ENCODE data around the gene CTBP1.

The CTBP1 gene

DNA sequence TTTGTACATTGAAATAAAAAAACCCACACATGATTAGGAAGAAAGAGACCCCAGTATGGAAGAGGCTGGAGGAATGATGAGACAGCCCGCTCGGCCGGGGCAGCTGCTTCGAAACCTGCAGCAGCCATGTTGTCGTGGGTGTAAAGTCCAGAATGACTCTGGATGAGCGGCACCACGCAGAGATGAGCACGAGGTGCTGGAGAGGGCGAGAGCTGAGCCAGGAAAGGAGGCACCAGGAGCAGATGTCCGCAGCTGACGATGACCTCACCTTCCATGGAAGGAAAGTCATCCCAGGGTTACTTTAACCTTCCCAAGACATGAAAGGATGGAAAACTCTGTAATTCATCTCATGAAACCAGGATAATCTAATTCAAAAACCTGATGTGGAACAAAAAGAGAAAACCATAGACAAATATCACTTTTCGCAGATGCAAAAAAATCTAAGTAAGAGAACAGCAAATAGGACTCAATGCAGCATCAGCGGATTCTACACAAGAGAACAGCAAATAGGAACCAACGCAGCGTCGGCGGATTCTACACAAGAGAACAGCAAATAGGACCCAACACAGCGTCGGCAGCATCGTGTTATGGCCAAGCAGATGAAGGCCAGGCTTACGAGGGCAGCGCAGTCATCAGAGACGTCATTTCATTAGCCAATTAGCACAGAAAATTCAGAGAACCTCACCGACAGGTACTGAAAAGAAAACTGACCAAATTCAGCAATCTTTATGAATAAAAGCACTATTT is 50.7 kb downstream of the CTBP1 start:
- Histone ChIP-seq H3K4ac (ENCODE audit: low read depth, low read length) (no peak overlapping the region), H3K14ac (ENCODE audit: low read length) (no peak overlapping the region), H4K12ac (ENCODE audit: low read depth, low read length) (no peak overlapping the region), H3K79me1 (ENCODE audit: low read length) (no peaks in the 10 kb centered on the region), H3K4me2 (ENCODE audit: low read length) (no peak overlapping the region), H3K4me3 (ENCODE audit: low read depth, low read length) (no peak overlapping the region), H3K9ac (ENCODE audit: low read length) (no peak overlapping the region), H3K27ac (ENCODE audit: low read depth, low read length) (no peak overlapping the region), H2AK5ac (ENCODE audit: low read length) (no peak overlapping the region), H2AFZ (ENCODE audit: insufficient read depth, low read length, poor library complexity) (no peak overlapping the region), H3K9me3 (ENCODE audit: insufficient read depth, low read depth, low read length) (peaks cover 1% of the 10 kb centered on the region), H2BK5ac (ENCODE audit: low read depth, low read length, poor library complexity) (no peak overlapping the region), H3K79me2 (ENCODE audit: control insufficient read depth, insufficient read depth, low read length, poor library complexity) (no peaks in the 10 kb centered on the region), H3K27me3 (ENCODE audit: insufficient read depth, low read length) (no peaks in the 10 kb centered on the region), H4K91ac (ENCODE audit: low read depth, low read length) (no peak overlapping the region), H2BK12ac (ENCODE audit: low read length) (no peak overlapping the region), H2BK120ac (ENCODE audit: insufficient read depth, low read length, poor library complexity) (no peak overlapping the region), H3K36me3 (ENCODE audit: control insufficient read depth in 1 of 2, insufficient read depth in 2 of 2, low read length in 2 of 2) (no peaks in the 10 kb centered on the region), H3K4me1 (ENCODE audit: control insufficient read depth in 1 of 2, insufficient read depth in 2 of 2, low read length in 2 of 2) (peaks cover 0 to 10% of the 10 kb centered on the region in 2 experiments), H3K23ac (ENCODE audit: low read length) (no peak overlapping the region), H4K8ac (ENCODE audit: low read depth, low read length) (no peak overlapping the region), H3K18ac (ENCODE audit: low read length) (no peak overlapping the region)
- no peak for DNase-seq
- WGBS (ENCODE audit: extremely low coverage, insufficient coverage, insufficient read length): no CpG with 5 or more reads among the region's 24 CpGs

DNA sequence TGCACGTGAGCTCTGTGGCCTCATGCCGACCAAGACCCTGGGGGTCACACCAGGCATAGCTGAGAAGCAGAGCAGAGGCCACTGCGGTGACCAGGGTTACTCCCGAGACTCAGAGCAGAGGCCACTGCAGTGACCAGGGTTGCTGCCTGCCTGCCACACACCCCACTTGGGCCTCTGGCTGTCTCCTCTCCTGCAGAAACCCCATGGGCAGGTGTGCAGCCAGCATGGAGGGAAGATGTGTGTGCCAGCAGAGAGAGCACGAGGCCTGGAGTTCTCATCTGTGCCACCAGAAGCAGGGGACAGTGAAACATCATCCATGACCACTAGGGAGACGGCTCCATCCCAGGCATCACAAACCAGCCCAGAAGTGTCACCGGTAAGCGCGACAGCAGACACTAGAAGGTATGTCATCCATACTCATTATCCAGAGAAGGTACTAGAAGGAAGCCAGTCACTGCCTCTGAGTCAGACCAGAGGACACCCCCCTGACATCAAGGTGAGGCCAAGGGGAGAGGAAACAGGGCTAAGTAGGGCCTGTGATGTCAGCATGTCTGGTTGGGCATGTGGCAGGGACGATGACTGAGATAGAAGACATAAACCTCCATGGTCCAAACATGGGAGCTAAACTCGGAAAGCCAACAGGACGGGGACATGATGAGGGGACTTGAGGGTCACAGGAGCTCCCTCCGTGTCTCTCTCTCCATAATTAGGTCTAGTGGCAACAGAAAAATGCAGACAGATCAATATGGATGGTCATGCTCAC is 52.3 kb downstream of the CTBP1 start:
- Histone ChIP-seq H3K14ac (ENCODE audit: low read length) (no peak overlapping the region), H4K12ac (ENCODE audit: low read depth, low read length) (no peak overlapping the region), H2BK12ac (ENCODE audit: low read length) (no peak overlapping the region), H3K23ac (ENCODE audit: low read length) (no peak overlapping the region), H3K9ac (ENCODE audit: low read length) (no peak overlapping the region), H3K79me1 (ENCODE audit: low read length) (no peaks in the 10 kb centered on the region), H3K79me2 (ENCODE audit: control insufficient read depth, insufficient read depth, low read length, poor library complexity) (no peaks in the 10 kb centered on the region), H4K91ac (ENCODE audit: low read depth, low read length) (no peak overlapping the region), H2AK5ac (ENCODE audit: low read length) (no peak overlapping the region), H3K27ac (ENCODE audit: low read depth, low read length) (no peak overlapping the region), H3K9me3 (ENCODE audit: insufficient read depth, low read depth, low read length) (peaks cover 3% of the 10 kb centered on the region), H3K4ac (ENCODE audit: low read depth, low read length) (no peak overlapping the region), H3K4me3 (ENCODE audit: low read depth, low read length) (no peak overlapping the region), H3K18ac (ENCODE audit: low read length) (no peak overlapping the region), H3K4me2 (ENCODE audit: low read length) (no peak overlapping the region), H2BK5ac (ENCODE audit: low read depth, low read length, poor library complexity) (no peak overlapping the region), H3K27me3 (ENCODE audit: insufficient read depth, low read length) (no peaks in the 10 kb centered on the region), H2AFZ (ENCODE audit: insufficient read depth, low read length, poor library complexity) (no peak overlapping the region), H2BK120ac (ENCODE audit: insufficient read depth, low read length, poor library complexity) (no peak overlapping the region), H4K8ac (ENCODE audit: low read depth, low read length) (no peak overlapping the region), H3K4me1 (ENCODE audit: control insufficient read depth in 1 of 2, insufficient read depth in 2 of 2, low read length in 2 of 2) (peaks cover 0 to 10% of the 10 kb centered on the region in 2 experiments), H3K36me3 (ENCODE audit: control insufficient read depth in 1 of 2, insufficient read depth in 2 of 2, low read length in 2 of 2) (no peaks in the 10 kb centered on the region)
- no CpG with 5 or more reads among the region's 13 CpGs for WGBS (ENCODE audit: extremely low coverage, insufficient coverage, insufficient read length)
- DNase-seq: no peak

DNA sequence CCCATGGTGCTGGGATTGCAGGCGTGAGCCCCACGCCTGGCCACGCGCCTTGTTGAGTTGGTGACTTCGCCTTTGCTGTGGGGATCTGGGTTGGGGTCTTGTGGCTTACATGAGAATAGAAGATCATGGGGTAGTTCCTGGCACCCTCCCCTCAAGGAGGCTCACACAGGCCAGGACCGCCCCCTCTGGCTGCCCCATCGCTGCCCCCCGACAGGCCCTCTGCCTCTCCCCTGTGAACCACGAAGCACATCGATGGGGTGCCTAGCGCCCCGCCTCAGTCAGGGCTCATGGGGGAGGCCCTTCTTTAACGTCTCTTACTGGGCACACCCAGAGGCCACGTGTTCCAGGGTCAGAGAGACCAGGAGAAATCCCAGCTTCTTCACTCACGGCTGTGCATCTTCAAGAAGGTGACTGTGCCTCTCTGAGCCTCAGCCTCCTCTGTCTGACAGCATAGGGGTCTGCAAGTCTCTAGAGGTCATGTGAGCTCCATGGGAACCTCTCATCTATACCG is 53.0 kb downstream of the CTBP1 start:
- H2BK5ac ChIP-seq (ENCODE audit: low read depth, low read length, poor library complexity): no peak overlapping the region
- H3K9ac ChIP-seq (ENCODE audit: low read length): no peak overlapping the region
- peaks cover 0 to 9% of the 10 kb centered on the region in 2 experiments for H3K4me1 ChIP-seq (ENCODE audit: control insufficient read depth in 1 of 2, insufficient read depth in 2 of 2, low read length in 2 of 2)
- no peaks in the 10 kb centered on the region for H3K27me3 ChIP-seq (ENCODE audit: insufficient read depth, low read length)
- no peak overlapping the region for H3K18ac ChIP-seq (ENCODE audit: low read length)
- no peak overlapping the region for H3K4ac ChIP-seq (ENCODE audit: low read depth, low read length)
- H3K23ac ChIP-seq (ENCODE audit: low read length): no peak overlapping the region
- no peak overlapping the region for H2BK120ac ChIP-seq (ENCODE audit: insufficient read depth, low read length, poor library complexity)
- H2AK5ac ChIP-seq (ENCODE audit: low read length): no peak overlapping the region
- no peaks in the 10 kb centered on the region for H3K79me2 ChIP-seq (ENCODE audit: control insufficient read depth, insufficient read depth, low read length, poor library complexity)
- H4K8ac ChIP-seq (ENCODE audit: low read depth, low read length): no peak overlapping the region
- no peak overlapping the region for H2BK12ac ChIP-seq (ENCODE audit: low read length)
- H3K4me2 ChIP-seq (ENCODE audit: low read length): no peak overlapping the region
- DNase-seq: no peak
- H2AFZ ChIP-seq (ENCODE audit: insufficient read depth, low read length, poor library complexity): no peak overlapping the region
- no peaks in the 10 kb centered on the region for H3K36me3 ChIP-seq (ENCODE audit: control insufficient read depth in 1 of 2, insufficient read depth in 2 of 2, low read length in 2 of 2)
- H3K9me3 ChIP-seq (ENCODE audit: insufficient read depth, low read depth, low read length): peaks cover 6% of the 10 kb centered on the region
- H4K91ac ChIP-seq (ENCODE audit: low read depth, low read length): no peak overlapping the region
- no peaks in the 10 kb centered on the region for H3K79me1 ChIP-seq (ENCODE audit: low read length)
- no CpG with 5 or more reads among the region's 16 CpGs for WGBS (ENCODE audit: extremely low coverage, insufficient coverage, insufficient read length)
- no peak overlapping the region for H4K12ac ChIP-seq (ENCODE audit: low read depth, low read length)
- no peak overlapping the region for H3K27ac ChIP-seq (ENCODE audit: low read depth, low read length)
- no peak overlapping the region for H3K14ac ChIP-seq (ENCODE audit: low read length)
- H3K4me3 ChIP-seq (ENCODE audit: low read depth, low read length): no peak overlapping the region

DNA sequence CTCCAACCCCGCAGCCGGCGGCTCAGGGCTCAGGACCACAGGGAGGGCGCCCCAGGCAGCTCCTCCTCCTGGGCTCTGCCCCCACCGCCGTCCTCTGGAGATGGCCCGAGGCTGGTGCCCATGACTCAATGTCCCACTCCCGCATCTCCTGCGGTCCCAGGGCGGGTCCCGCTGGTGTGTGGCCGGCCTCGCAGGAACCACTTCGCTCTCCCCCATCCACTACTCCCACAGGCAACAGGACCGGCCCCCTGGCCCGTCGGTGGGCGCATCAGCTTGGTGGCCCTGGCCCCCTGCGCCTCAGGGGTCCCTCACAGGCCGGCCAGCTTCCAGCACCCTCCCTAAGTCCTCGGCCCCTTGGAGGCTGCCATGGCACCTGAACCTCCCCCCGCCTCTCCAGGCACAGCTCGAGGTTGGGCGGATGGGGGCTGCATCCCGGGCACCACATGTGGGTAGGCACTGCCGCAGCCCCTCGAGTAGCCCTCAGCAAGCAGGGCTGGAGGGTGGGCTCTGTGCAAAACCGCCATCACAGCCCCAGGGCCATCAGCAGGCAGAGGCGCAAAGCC is 53.7 kb downstream of the CTBP1 start:
- Histone ChIP-seq H2BK120ac (ENCODE audit: insufficient read depth, low read length, poor library complexity) (no peak overlapping the region), H3K18ac (ENCODE audit: low read length) (no peak overlapping the region), H3K9ac (ENCODE audit: low read length) (no peak overlapping the region), H3K27ac (ENCODE audit: low read depth, low read length) (no peak overlapping the region), H4K8ac (ENCODE audit: low read depth, low read length) (no peak overlapping the region), H3K79me2 (ENCODE audit: control insufficient read depth, insufficient read depth, low read length, poor library complexity) (no peaks in the 10 kb centered on the region), H3K4me2 (ENCODE audit: low read length) (no peak overlapping the region), H3K4me3 (ENCODE audit: low read depth, low read length) (no peak overlapping the region), H3K36me3 (ENCODE audit: control insufficient read depth in 1 of 2, insufficient read depth in 2 of 2, low read length in 2 of 2) (no peaks in the 10 kb centered on the region), H4K12ac (ENCODE audit: low read depth, low read length) (no peak overlapping the region), H3K4me1 (ENCODE audit: control insufficient read depth in 1 of 2, insufficient read depth in 2 of 2, low read length in 2 of 2) (peaks cover 0 to 1% of the 10 kb centered on the region in 2 experiments), H3K4ac (ENCODE audit: low read depth, low read length) (no peak overlapping the region), H3K27me3 (ENCODE audit: insufficient read depth, low read length) (no peaks in the 10 kb centered on the region), H2AFZ (ENCODE audit: insufficient read depth, low read length, poor library complexity) (no peak overlapping the region), H2BK12ac (ENCODE audit: low read length) (no peak overlapping the region), H3K9me3 (ENCODE audit: insufficient read depth, low read depth, low read length) (peaks cover 6% of the 10 kb centered on the region), H2BK5ac (ENCODE audit: low read depth, low read length, poor library complexity) (no peak overlapping the region), H4K91ac (ENCODE audit: low read depth, low read length) (no peak overlapping the region), H3K79me1 (ENCODE audit: low read length) (no peaks in the 10 kb centered on the region), H2AK5ac (ENCODE audit: low read length) (no peak overlapping the region), H3K23ac (ENCODE audit: low read length) (no peak overlapping the region), H3K14ac (ENCODE audit: low read length) (no peak overlapping the region)
- peak in 1 of 2 donors; percentile 44 for DNase-seq
- WGBS (ENCODE audit: extremely low coverage, insufficient coverage, insufficient read length): no CpG with 5 or more reads among the region's 29 CpGs

All from trophoblast cell (in vitro differentiated cells and primary cell).